Middle frontal gyrus (tissue), 1 donor: ENCODE measurements around the gene RETREG3.

Experiments used
- DNase-seq: peaks from one replicate; pipeline ENCODE4 v3.0.0-alpha.2; 2015; ENCODE audit warnings: low spot score; ENCODE audit errors: extremely low spot score

Gene RETREG3

DNA sequence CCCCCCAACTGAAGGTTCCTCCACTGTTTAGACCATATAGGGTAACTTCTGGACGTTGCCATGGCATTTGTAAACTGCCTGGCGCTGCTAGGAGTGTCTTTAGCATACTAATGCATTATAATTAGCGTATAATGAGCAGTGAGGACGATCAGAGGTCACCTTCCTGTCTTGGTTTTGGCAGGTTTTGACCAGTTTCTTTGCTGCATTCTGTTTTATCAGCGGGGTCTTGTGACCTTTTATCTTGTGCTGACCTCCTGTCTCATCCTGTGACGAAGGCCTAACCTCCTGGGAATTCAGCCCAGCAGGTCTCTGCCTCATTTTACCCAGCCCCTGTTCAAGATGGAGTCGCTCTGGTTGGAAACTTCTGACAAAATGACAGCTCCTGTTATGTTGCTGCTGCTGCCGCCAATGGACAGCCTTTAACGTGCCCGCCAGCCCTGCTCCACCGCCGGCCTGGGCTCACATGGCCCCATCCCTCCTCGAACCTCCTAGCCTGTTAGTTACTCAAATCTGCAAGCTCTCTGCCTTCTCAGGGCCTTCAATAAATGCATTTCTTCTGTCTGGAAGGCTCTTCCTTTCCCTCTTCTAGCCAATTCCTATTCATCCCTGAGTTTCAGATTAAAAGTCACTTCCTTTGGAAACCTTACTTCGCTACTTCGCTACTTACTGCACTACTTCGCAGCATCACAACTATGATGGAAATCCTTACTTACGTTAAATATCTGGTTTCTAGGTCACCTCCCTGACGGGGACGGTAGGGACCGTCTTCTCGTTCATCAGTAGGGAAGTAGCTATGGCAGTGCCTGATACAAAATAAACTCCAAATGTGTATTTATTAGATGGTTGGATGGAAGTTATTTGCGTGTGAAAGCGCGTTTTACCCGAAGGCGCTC is 73.8 kb downstream of the RETREG3 start:
- no peak for DNase-seq

DNA sequence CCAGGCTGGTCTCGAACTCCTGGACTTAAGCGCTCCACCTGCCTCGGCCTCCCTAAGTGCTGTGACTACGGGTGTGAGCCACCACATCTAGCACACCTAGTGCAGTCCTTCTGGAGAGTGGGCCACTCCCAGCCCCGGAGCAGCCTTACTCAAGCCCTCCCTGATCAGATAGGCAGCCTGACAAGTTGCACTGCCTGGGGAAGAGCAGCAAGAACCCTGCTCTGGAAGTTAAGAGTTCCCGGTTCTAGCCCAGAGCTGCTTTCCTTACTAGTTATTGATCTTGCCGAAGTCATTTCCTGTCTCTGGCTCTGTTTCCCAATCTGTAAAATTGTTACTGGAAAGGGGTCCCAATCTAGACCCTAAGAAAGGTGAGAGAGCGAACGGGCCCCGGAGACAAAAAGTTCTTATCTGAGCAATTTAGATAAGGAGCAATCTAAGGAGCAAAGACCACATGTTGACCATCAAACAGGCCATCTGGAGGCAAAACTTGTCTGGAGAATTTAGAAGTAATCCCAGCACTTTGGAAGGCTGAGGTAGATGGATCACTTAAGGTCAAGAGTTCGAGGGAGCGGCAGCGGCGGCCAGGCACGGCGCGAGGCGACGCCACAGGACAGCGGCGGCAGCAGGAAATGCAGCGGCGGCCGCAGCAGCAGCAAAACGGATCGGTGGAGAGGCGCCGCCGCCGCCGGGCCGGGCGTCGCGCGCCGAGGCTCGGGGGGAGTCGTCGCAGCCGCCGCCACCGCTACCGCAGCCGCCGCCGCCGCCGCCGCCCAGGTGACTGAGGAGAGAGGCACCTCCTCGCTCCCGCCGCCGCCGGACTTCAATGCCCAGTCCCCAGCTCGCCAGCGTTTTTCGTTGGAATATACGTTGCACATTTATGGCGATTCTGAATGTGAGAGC is 77.5 kb downstream of the RETREG3 start:
- DNase-seq, result no peak

DNA sequence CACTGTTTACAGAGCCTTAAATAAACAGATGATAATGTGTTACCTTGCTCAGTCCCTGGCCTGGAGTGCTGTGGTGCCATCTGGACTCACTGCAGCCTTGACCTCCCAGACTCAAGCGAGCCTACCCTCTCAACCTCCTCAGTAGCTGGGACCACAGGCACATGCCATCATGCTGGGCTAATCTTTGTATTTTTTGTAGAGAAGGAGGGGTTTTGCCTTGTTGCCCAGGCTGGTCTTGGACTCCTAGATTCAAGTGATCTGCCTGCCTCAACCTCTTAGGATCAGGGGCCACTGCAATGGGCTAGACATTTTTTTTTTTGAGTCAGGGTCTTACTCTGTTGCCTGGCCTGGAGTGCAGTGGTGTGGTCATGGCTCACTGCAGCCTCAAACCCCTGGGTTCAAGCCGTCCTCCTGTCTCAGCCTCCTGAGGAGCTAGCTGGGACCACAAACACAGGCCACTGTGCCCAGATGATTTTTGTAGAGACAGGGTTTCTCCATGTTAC is 78.2 kb downstream of the RETREG3 start:
- DNase-seq, result no peak
